ENCODE data around the gene NFE2L2.

DNA sequence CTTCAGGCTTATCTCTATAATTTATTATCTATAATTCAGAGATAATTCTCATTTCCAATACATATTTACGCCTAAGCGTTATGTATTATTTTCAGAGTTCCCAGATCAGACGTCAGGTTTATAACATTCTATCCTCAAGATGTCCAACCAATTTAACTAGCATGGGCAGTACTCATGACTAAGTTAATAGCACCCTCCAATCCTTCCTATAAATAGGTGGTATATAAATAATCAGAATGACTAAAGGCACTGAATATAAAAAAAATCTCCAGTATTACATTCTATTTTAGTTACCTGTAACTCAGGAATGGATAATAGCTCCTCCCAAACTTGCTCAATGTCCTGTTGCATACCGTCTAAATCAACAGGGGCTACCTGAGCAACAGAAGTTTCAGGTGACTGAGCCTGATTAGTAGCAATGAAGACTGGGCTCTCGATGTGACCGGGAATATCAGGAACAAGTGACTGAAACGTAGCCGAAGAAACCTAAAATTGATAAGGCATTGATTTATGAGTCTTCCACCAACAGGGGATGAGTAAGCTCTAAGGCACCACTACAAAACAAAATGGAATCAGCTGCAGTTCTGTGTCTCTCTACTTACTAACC lies 32.3 kb downstream of the NFE2L2 start:
- TF ChIP-seq POLR2AphosphoS5 (IDR thresholded peaks at IDR 0.05; ENCODE audit: borderline replicate concordance, low read depth, low read length) (no peak), EZH2 (IDR thresholded peaks at IDR 0.05) (no peak), FOXP2 (optimal IDR thresholded peaks at IDR 0.05; ENCODE audit: control extremely low read depth, extremely low read length, insufficient read depth) (no peak)

Measured in SK-N-MC (cell line).